ENCODE data around the gene ATG16L1.
A peak's percentile ranks its signal among the peaks of the same experiment; 100 is the strongest.

Gene ATG16L1

DNA sequence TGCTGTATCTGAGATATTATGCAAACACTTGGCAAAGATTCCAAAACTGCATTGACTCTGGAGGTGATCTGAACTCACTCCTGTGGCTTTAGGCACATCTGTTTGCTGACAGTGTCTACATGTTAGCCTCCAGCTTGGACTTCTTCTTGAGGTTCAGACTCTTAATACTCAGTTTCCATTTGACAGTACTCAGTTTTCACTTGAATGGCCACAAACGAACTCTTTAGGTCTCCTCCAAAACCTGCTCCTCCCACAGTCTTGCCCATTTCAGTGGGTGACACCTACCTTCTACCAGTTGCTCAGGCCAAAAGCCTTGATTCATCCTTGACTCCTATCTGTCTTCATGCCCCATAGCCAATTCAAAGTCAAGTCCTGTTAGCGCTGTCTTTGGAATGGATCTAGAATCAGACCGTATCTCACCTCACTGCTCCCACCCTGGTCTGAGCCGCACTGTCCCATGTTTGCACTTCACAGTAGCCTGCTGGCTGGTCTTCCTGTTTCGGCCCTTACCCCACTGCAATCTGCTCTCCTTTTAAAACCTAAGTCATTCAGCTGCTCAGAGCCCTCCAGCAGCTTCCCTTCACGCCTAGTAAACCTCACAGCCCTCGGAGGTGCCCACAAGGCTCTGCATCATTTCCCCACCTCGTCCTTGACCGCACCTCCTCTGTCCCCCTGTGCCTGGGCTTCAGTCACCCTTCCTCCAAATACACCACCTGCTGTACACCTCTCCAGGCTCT, 10.5 kb downstream of the ATG16L1 start:
- no peak for DNase-seq

DNA sequence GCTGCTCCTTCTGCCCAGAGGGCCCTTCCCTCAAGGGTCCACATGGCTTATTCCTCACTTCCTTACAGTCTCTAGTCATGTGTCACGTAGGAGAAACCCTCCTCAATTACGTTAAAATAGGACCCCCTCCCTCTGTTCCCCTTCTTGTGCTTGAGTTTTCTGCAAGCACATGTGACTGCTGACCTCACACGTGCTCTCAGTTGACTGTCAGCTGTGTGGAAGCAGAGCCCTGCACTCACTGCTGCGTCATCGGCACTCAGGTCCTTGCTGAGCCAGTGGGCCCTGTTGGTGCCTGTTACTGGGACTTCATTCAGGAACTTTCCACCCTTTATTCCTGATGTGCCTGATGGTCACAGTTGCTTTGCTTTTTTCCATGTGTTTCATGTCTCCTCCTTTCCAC, 11.1 kb downstream of the ATG16L1 start:
- DNase-seq = no peak

DNA sequence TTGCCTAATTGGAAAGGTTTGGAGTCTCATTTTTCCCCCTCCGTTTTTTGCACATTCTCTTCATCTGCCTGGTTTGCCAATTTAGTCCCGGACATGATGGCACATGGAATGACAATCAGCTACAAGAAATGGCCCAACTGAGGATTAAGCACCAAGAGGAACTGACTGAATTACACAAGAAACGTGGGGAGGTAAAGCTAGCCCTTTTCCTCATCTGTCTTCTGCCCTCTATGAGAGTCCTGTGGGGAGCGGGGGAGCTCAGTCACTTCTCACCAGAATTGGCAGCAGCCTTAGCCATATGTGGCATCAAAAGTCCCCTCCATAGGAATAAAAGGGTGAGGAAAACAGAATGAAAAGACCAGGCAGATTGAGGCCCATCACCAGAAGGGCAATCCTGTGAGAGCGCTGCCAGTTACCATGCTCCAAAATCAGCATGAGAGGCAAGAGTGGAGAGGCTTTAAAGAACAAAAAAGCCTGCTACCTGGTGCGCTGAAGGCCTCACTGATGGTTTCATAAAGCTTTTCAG, 11.6 kb downstream of the ATG16L1 start:
- no peak for DNase-seq

DNA sequence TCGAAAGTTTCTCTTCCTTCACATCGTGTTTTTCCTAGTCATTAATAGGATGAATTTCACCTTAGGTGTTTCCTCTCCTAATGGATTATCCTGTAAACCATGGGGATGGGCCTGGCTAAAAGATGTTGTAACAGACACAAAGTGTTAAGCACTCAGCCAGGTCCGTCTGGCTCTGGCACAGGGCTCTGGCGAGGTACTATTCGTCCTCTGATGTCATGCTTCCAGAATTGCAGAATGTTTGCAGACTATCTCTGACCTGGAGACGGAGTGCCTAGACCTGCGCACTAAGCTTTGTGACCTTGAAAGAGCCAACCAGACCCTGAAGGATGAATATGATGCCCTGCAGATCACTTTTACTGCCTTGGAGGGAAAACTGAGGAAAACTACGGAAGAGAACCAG, 13.2 kb downstream of the ATG16L1 start:
- DNase-seq = no peak

DNA sequence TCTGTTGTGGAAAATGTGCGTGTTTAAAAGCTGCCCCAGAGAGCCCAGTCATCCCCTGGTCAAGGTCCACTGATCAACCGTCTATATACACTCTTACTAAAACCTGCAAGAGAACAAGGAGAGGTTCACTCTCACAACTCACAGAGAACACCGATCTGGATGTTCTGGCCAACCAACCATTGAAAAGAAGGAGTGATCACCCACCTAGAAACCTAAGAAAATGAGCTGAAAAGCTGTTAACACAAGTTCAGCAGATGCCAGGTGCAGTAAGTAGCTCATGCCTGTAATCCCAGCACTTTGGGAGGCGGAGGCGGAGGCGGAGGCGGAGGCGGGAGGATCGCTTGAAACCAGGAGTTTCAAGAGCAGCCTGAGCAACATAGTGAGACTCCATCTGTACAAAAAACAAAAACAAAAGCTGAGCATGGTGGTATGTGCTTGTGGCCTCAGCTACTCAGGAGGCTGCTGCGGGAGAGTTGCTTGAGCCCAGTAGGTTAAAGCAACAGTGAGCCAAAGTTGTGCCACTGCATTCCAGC, 14.5 kb downstream of the ATG16L1 start:
- DNase-seq = no peak

DNA sequence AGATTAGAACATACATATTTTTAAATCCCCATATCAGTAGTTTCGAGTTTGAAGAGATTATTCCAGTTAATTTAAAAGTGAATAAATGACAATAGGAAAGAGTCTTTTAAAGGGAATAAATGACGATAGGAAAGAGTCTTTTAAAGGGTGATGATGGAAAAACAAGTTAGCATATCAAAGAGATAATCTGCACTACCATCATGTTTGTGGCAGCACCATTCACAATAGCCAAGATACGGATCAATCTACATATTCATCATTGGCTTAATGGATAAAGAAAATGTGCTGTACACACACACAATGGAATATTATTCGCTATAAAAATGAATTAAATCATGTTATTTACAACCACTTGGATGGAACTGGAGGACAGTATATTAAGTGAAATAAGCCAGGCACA, 15.0 kb downstream of the ATG16L1 start:
- DNase-seq = no peak

DNA sequence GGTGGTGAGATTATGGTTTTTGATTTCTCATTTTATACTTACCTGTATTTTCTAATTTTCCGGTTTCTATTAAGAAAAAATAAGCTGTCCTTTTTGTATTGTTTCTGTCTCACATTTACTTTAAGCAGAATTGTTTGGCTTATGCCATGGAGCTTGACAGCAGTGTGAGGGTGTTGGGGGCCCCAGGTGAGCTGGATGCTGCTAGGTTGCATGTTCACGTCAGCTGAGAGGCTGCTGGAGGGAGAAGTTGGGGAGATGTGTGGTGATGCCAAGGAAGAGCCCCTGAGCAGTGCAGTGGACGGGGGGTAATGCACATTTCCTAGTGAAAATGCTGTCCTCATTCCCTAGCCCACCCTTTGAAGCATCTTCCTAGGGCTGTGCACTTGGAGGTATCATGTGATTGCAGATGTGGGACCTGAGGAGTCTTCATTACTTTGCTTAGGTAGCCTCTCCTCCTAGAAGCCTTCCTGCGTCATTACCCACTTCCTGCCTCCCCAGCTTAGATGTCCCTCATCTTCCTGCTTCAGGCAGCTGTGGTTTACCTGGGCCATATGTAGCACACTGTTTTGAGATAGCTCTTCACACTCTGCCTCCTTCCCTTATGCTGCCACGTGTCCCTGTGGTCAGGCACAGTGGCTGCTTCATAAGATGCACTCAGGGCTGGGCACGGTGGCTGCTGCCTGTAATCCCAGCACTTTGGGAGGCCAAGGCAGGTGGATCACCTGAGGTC, 16.2 kb downstream of the ATG16L1 start:
- peak in 3 of 4 experiments; percentile 6 to 68 (median 64) for DNase-seq

DNA sequence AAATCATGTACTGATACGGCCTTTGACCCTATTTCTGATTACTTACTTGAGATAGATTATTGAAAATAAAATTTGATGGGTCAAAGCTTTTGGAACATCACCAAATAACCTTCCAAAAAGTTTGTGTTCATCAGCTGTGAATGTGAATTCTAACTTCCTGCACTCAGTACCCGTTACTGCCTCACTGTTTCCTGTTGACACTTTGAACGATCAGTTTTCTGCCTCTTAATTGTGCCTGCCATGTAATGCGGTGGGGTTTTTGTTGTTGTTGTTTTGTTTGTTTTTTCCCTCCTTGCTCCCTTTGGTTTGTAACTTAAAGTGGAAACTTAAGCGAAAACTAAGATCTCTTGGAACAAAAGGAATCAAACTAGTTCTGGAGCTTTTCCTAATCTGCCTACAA, 18.9 kb downstream of the ATG16L1 start:
- no peak for DNase-seq

DNA sequence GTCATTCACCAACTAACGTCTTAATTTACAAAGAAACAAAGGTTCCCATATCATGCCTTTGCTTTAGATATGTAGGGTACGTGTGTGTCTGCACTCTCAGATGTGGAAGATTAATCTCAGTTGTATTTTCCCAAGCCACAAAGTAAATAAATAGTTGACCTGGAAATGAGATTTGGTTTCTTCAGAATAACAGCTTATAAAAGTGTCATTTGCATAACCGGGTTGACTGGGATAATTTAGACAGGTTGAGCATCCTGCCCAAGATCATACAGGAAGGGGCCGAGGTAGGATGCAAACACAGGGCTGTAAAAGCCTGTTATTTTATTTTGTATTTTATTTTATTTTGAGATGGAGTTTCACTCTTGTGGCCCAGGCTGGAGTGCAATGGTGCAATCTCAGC, 19.5 kb downstream of the ATG16L1 start:
- no peak for DNase-seq

DNA sequence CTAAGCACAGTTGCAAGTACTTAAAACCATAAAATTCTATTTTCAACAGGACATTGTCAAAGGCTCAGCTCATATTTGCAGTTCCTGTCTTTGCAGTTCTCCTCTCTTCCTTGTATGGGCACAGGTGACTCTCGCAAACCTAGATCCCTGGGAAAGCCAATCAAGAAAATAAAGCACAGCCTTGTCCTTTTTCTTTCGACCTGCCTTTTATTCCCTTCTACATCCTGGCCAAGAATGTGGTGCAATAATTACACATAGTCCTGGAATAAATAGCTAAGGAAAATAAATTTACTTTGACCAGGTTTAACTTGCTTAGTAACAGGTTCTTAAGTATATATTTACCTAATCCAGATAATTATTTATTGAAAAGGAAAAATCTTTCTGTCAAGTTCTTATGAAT, 20.2 kb downstream of the ATG16L1 start:
- no peak for DNase-seq

DNA sequence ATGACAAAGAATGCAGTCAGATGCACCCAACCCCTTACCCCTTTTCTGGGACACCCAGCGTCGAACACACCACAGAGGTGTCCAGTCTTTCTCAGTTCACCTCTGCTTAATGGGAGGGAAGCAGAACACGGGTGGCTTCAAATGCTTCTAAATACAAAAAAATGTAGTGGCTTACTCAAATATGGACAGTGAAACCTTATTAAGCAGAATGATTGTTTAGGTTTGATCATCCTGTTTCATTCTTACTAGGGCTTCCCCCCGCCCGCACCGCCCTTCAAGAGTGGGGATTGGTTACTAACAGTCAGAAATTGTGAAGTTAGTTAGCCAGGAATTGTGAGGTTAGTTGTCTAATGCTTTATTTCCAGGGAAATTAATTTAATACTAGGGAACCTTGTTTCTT, 21.6 kb downstream of the ATG16L1 start:
- no peak for DNase-seq

DNA sequence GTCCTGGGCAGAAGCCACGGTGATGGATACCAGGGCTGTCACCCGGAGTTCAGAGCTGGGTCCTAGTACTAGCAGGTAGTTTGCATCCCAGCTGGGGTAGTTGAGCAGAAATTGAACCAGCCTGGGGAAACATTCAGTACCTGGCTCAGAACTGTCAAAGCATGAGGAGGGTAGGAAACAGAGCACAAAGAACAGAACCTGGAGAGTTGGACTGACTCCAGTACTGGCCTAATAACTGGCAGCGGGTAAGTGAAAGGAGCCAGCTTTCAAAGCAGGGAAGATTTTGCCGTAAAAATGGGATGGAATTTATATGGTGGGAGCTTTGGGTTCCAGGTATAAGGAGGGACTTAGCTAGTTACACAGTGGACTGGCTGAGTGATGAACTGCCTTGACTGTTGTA, 23.8 kb downstream of the ATG16L1 start:
- DNase-seq = no peak

DNA sequence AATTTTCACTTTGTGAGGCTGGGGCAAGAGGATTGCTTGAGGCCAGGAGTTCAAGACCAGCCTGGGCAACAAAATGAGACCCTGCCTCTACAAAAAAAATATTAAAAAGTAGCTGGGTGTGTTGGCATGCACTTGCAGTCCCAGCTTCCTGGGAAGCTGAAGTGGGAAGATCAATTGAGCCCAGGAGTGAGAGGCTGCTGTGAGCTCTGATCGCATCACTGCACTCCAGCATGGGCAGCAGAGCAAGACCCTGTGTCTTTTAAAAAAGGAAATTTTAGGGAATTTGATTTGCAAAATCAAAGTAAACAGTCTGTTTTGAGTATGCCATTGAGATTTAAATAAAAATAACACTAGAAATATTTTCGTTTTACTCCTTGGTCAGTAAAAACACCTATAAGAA, 27.4 kb downstream of the ATG16L1 start:
- DNase-seq = no peak

DNA sequence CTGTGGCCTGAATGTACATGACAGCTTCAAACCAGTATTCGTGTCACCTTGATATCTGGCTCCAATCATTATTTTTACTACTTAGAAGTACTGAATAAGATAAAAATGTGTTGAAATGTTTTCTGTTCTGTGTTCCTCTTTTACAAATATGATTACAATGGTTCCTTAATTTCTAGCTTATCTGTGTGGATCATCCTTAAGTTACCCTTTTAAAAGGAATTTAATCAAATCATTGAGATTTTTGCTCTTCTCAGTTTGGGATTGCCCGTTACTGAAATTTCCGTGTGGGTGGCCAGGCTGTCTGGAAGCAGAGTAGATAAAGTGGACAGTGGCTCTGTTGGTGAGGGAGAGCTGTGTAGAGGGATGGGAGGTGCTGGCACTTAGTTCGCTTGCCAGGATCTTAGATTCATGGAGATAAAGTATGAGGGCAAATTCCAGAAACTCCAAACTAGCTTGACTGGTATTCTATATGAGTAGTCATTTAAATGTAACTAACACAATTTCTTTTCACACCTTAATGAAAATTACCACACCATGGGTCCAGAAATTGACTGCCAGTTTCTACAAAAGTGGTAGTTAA, 28.7 kb downstream of the ATG16L1 start:
- no peak for DNase-seq

DNA sequence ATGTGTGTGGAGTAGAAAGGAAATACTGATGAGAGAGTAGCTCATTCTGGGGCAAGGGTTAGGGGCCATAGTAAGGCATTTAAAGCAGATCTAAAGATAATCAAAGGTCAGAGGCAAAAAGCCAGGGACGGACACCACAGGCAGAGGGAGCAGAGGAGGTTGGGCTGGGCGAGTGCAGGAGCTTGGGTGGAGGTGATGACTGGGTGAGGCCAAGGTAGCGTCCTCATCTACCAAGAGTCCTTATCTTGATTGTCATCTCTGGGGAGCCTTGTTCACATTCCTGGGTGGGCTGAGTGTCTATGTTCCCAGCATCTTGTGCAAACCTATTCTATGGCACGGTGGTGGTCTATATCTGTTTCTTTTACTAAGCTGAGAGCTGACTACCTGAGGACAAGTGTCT, 30.1 kb downstream of the ATG16L1 start:
- DNase-seq = no peak

DNA sequence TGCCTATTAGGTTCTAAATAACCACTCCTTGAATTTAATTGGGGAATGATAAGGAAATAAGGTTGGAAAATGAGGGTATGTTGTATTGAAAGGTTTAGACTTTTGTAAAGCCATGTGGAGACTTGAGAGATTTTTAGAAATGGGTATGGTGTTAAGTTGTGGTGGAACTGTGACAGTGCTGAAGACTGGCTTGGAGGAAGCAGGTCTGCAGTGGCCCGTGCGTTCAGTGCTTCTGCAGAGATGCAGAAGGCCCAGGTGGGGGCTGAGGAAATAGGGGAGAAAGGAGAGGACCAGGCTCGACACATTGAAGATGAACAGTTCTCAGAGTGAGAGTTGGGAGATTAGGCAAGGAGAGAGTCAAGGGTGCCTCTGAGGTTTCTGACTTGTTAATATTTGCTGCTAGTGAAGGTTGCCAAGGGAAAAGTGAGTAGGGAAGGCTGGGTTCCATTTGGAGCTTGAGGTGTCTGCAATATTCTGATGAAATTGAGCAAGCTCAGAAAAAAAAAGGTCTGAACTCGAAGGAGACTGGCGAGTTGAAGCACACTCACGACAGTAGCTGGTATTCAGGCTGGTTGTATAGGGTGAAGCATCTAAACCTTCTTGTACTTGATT, 30.6 kb downstream of the ATG16L1 start:
- no peak for DNase-seq

DNA sequence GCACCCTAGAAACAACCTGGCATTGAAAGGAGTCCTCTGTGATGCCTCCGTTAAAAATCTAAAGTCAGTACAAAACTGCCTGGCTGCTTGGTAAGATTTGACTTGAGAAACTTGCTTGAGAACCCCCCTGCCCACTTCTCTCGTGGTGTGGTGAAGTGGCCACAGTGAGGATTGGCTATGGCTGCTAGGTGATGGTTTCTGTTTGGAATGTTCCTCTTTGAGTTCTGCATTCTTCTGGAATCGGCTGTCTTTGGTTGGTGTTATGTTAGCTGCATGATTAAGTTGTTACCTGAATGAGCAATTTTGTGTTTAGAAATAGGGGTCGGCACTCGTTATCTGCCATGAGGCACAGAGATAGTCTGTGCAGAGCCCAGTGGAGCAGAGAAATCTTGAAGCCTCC, 34.4 kb downstream of the ATG16L1 start:
- no peak for DNase-seq

DNA sequence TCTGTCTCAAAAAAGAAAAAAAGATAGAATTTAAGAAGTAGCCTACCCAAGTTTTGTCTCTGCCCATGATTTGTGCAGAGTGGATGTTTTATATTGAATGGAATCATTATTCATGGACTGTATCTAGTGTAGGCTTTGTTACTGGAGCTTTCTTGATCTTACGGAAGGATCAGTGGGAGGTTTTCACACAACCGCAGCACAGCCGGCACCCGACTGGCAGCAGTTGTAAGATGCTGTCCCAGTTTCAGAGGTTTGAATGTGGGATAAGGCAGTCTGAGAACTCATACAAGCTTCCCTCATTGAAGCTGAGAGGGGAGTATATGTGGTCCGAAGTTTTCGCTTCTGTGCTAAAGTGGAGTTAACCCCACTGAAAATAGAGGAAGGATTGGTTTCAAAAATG, 36.4 kb downstream of the ATG16L1 start:
- no peak for DNase-seq

DNA sequence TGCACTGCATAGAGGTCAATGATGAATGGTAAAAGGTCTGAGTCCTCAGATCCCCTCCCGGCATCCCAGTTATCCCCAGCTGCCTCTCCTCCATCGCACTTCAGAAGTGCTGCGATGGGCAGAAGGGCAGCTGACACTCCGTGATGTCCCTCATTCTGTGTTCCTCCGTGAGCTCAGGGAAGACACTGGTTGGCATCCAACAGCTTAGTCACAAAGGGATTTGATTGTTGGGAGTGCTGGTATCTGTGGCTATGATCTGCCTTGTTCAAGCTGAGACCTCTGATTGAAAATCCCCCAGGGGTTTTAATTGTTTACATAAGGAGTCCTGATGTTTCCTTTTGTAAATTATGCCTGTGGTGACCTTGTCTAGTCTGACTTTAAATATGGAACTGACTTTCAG, 37.2 kb downstream of the ATG16L1 start:
- no peak for DNase-seq

DNA sequence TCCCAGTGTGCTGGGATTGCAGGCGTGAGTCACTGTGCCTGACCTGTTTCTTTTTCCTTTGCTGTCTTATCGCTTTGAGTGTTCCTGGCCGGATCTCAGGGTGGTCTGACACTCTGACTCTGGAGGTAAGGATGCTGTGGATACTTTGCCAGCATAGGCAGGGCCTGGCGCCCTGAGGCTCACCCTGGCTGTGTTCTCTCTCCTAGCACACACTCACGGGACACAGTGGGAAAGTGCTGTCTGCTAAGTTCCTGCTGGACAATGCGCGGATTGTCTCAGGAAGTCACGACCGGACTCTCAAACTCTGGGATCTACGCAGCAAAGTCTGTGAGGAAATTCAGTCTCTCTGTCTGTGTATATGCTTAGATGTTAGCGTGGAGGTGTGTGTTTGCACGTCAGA, 38.2 kb downstream of the ATG16L1 start:
- DNase-seq = no peak

DNA sequence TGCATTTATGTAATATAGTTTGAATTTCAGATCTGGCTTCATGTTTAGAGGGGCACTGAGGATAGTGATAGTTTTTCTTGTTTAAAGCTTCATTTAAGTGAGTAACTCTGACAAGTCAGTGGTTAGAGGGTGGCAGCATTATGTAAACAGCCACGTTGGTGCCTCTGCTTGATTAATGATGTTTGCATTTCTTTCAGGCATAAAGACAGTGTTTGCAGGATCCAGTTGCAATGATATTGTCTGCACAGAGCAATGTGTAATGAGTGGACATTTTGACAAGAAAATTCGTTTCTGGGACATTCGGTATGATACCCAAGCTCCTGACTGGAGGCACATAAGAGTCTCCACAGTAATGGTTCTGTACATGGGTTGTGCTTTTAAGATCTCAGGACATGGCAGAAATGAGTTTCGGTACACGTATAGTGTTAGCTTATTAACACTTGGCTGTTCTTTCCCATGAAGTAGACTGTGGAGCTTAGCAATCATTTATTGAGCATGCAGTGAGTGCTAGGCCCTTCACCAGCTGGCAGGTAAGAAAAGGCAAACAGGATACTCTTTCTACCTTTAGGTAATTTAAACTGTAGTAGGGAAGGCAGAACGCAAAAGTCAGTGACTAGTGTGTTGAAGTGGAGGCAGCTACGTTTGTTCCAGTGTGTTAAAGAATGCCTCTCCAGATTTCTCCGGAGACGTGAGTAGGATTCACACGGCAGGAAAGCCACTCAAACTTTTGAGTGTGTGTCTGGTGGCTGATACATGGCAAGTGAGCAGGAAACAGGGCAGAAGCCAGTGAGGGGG, 38.8 kb downstream of the ATG16L1 start:
- DNase-seq = no peak

DNA sequence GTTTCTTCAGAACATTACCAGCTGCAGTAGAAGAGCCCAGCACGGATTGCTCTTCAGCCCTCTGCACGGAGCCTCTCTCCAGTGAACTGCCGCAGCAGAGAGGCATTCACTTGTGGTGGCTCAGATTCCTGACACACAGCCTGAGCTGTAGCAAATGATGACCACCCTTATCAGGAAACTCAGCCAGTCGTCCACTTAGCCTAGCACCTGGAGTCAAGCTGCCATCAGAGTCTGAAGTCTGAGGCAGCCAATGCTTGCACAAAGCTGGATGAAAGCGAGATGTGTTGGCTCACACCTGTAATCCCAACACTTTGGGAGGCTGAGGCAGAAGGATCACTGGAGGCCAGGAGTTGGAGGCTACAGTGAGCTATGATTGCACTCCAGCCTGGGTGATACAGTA, 44.4 kb downstream of the ATG16L1 start:
- DNase-seq = no peak

DNA sequence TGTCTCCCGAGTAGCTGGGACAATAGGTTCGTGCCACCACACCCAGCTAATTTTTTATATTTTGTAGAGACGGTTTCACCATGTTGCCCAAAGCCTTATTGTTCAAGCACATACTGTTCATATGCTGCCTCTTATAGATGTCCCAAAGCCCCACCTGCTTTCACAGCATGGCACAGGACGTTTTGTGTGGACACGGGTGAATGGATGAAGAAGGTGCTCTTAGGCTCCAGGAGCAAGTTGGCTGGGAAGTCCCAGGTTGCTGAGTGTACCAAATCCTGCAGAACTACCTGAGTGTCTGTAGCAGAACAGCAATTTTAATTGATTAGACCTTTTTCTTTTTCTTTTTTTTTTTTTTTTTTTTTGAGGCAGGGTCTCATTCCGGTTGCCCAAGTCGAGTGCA, 45.6 kb downstream of the ATG16L1 start:
- no peak for DNase-seq

Data from activated naive CD4-positive, alpha-beta T cell (primary cell).